Measurements from ENCODE around the gene TSSC4.

The TSSC4 gene

DNA sequence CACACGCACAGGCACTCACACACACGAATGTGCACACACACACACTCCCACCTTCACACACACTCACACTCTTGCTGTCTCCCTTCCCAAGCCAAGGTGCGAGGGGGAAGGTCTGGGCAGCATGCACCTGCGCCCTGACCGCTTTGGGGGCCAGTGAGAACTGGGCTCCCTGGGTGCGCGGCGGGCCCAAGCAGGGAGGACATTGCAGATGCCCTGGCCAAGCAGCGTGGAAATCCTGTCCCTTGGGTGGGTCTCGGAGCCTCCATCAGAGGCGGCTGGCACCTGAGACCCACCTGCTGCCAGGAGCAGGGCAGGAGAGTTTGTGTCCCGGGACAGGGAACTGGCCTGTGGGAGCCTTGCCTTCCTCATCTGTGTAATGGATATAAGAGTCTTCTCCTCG lies 20.2 kb upstream of the TSSC4 start:
- no peak for DNase-seq (ENCODE audit: extremely low spot score)
- no peak for TF ChIP-seq HDGF (IDR thresholded peaks at IDR 0.05; ENCODE audit: borderline replicate concordance)
- TF ChIP-seq, protein P1, sequence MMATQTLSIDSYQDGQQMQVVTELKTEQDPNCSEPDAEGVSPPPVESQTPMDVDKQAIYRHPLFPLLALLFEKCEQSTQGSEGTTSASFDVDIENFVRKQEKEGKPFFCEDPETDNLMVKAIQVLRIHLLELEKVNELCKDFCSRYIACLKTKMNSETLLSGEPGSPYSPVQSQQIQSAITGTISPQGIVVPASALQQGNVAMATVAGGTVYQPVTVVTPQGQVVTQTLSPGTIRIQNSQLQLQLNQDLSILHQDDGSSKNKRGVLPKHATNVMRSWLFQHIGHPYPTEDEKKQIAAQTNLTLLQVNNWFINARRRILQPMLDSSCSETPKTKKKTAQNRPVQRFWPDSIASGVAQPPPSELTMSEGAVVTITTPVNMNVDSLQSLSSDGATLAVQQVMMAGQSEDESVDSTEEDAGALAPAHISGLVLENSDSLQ (IDR thresholded peaks at IDR 0.05) = no peak
- TF ChIP-seq ZNF384 (IDR thresholded peaks at IDR 0.05) = no peak
- ChIA-PET CTCF (no interaction called here), POLR2A (no interaction called here)

DNA sequence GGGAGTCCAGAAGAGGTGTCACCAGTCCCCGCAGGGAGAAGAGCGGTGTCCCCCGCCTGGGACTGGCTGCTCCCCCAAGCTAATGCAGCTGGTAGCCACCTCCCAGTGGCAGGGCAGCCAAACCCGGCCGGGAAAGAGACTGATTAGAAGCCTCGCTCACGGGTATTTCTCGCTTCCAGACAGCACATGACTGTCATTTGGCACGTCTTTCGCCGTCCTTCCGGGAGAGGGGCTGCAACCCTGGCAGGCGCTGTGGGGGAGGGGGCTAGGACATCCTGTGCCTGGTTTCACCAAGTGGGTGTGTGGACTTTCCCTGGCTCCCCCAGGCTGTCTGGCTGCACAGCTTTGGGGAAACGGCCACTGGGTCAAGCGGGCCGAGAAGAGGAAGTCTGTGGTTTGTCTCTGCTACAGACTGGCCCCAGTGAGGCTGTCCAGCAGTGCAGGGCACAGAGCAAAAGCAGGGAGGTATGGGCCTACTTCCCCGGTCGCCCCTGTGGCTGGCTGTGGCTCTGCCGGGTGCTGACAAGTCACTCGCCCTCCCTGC lies 19.7 kb upstream of the TSSC4 start:
- ChIA-PET CTCF (no interaction called here), POLR2A (no interaction called here)
- no peak for TF ChIP-seq L3MBTL2 (conservative IDR thresholded peaks at IDR 0.05)
- DNase-seq (ENCODE audit: extremely low spot score) = no peak

GRCh38 chr11:2381494-2382128 lies 18.9 kb upstream of the TSSC4 start:
- DNase-seq (ENCODE audit: extremely low spot score) = no peak
- TF ChIP-seq CTBP1 (IDR thresholded peaks at IDR 0.05; ENCODE audit: borderline replicate concordance) (no peak), SUZ12 (IDR thresholded peaks at IDR 0.05) (no peak), L3MBTL2 (conservative IDR thresholded peaks at IDR 0.05) (no peak), LEF1 (IDR thresholded peaks at IDR 0.05; ENCODE audit: borderline replicate concordance) (no peak), ZNF384 (IDR thresholded peaks at IDR 0.05) (no peak), BHLHE40 (IDR thresholded peaks at IDR 0.05; ENCODE audit: borderline replicate concordance) (no peak), FOXK2 (IDR thresholded peaks at IDR 0.05) (no peak), FOXA1 (IDR thresholded peaks at IDR 0.05) (no peak), ELF4 (IDR thresholded peaks at IDR 0.05) (no peak), FOXM1 (IDR thresholded peaks at IDR 0.05; ENCODE audit: borderline replicate concordance) (no peak), TARDBP (IDR thresholded peaks at IDR 0.05) (no peak)
- TF ChIP-seq, protein P1 (IDR thresholded peaks at IDR 0.05) = no peak
- CTCF ChIA-PET = interaction anchor here (1.0 kb wide), 1 partner anchor 39 kb away, joined by 3 read pairs; no protein-coding TSS in a partner anchor
- POLR2A ChIA-PET = no interaction called here

DNA sequence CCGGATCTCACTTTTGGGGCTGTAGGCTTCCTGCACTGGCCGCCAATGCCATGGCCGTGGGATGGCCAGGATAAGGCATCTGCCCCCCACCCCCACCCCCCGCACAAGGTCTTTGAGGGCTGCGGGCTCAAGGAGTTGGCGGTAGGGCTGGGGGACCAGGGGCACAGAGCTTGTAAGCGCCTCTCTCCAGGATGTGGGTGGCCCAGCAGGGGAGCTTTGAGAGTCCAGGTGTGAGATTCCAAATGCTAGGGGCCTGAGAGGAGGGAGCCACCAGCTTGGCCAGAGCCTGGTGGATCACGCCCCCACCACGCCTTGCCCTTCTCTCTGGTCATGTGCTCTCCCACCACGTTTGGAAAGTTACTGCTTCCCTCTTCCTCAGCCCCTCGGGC lies 18.4 kb upstream of the TSSC4 start:
- DNase-seq (ENCODE audit: extremely low spot score) = no peak
- ChIA-PET CTCF (interaction anchor here (1.0 kb wide), 1 partner anchor 39 kb away, joined by 3 read pairs; no protein-coding TSS in a partner anchor), POLR2A (no interaction called here)
- no peak for TF ChIP-seq FOXA1 (IDR thresholded peaks at IDR 0.05)
- TF ChIP-seq ZNF384 (IDR thresholded peaks at IDR 0.05) = no peak
- no peak for TF ChIP-seq LEF1 (IDR thresholded peaks at IDR 0.05; ENCODE audit: borderline replicate concordance)
- no peak for TF ChIP-seq BHLHE40 (IDR thresholded peaks at IDR 0.05; ENCODE audit: borderline replicate concordance)
- no peak for TF ChIP-seq L3MBTL2 (conservative IDR thresholded peaks at IDR 0.05)
- no peak for TF ChIP-seq ELF4 (IDR thresholded peaks at IDR 0.05)
- TF ChIP-seq FOXK2 (IDR thresholded peaks at IDR 0.05) = no peak
- no peak for TF ChIP-seq SP1 (IDR thresholded peaks at IDR 0.05)
- no peak for TF ChIP-seq ARNT (IDR thresholded peaks at IDR 0.05)
- TF ChIP-seq FOXM1 (IDR thresholded peaks at IDR 0.05; ENCODE audit: borderline replicate concordance) = no peak
- no peak for TF ChIP-seq SUZ12 (IDR thresholded peaks at IDR 0.05)
- TF ChIP-seq HDGF (IDR thresholded peaks at IDR 0.05; ENCODE audit: borderline replicate concordance) = no peak
- TF ChIP-seq, protein P1 (IDR thresholded peaks at IDR 0.05) = no peak
- no peak for TF ChIP-seq TARDBP (IDR thresholded peaks at IDR 0.05)
- TF ChIP-seq CTBP1 (IDR thresholded peaks at IDR 0.05; ENCODE audit: borderline replicate concordance) = no peak
- TF ChIP-seq NFRKB (IDR thresholded peaks at IDR 0.05) = no peak

DNA sequence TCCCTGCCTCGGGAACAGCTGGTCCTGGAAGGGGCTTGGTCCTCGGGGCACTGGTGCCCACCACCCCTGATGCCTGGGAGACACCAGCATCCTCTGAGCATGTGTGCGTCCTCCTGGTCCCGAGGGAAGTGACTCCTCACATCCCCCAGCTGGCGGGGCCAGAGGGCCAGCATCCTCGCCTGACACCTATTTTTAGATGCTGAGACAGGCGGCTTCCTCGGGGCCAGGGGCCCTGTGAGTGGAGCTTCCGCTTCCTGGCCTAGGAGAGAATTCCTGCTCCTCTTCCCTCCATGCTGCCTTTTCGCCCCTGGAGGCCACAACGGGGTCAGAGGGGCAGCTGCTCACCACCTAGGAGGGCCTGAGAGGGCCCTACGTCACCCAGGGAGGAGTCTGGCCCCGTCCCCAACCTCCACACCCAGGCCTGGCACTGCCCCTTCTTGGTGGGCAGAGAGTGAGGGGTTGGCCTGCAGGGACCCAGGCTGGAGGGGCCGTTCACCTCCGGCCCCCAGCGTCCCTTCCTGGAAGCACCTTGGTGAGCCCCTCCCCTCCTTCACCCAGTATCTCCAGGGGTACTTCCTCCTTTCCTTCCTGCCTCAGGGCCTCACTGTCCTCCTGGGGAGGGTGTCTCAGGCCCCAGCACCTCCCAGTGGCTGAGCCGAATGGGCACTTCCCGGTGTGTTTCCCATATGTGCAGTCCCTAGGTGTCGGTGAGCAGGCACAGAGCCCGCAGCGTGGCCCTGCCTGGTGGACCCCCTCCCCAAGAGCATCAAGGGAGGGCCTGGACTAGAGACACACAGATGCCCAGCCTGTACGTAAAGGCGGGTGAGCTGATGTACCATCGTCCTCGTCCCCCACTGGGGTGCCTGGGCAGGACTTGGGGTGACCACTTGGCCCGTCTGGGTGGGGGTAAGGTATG lies 17.4 kb upstream of the TSSC4 start:
- DNase-seq (ENCODE audit: extremely low spot score) = no peak
- POLR2A ChIA-PET = no interaction called here
- TF ChIP-seq FOXA1 (IDR thresholded peaks at IDR 0.05) = no peak
- no peak for TF ChIP-seq L3MBTL2 (conservative IDR thresholded peaks at IDR 0.05)
- no peak for TF ChIP-seq ARNT (IDR thresholded peaks at IDR 0.05)
- TF ChIP-seq SP1 (IDR thresholded peaks at IDR 0.05) = no peak
- TF ChIP-seq TARDBP (IDR thresholded peaks at IDR 0.05) = no peak
- no peak for TF ChIP-seq FOXM1 (IDR thresholded peaks at IDR 0.05; ENCODE audit: borderline replicate concordance)
- no peak for TF ChIP-seq SUZ12 (IDR thresholded peaks at IDR 0.05)
- TF ChIP-seq BHLHE40 (IDR thresholded peaks at IDR 0.05; ENCODE audit: borderline replicate concordance) = no peak
- no peak for TF ChIP-seq ZNF384 (IDR thresholded peaks at IDR 0.05)
- TF ChIP-seq, protein P1 (IDR thresholded peaks at IDR 0.05) = no peak
- no peak for TF ChIP-seq LEF1 (IDR thresholded peaks at IDR 0.05; ENCODE audit: borderline replicate concordance)
- TF ChIP-seq FOXK2 (IDR thresholded peaks at IDR 0.05) = no peak
- TF ChIP-seq ELF4 (IDR thresholded peaks at IDR 0.05) = no peak
- no peak for TF ChIP-seq NFRKB (IDR thresholded peaks at IDR 0.05)
- no peak for TF ChIP-seq CTBP1 (IDR thresholded peaks at IDR 0.05; ENCODE audit: borderline replicate concordance)
- no peak for TF ChIP-seq HDGF (IDR thresholded peaks at IDR 0.05; ENCODE audit: borderline replicate concordance)
- CTCF ChIA-PET = no interaction called here

Data from HEK293T (cell line).